Skin of body (tissue), 2 donors: ENCODE data around the gene MIER2. TPM values are rescaled to one million over a fixed set of nuclear protein-coding genes. Genes with fewer than 3 reads are reported as not detected.

Experiments
- DNase-seq: peaks from one replicate; lab custom pipeline; 2025; lab: John Stamatoyannopoulos, UW
- total RNA-seq: library from RNA; depleted of rRNA; stranded (reverse); fragments of >200 nt; gene quantifications from one replicate; pipeline ENCODE4 v1.2.3, GENCODE V29; 2014

MIER2 gene
- total RNA-seq, 1 donor from 2014 or later = 12.2 TPM

DNA sequence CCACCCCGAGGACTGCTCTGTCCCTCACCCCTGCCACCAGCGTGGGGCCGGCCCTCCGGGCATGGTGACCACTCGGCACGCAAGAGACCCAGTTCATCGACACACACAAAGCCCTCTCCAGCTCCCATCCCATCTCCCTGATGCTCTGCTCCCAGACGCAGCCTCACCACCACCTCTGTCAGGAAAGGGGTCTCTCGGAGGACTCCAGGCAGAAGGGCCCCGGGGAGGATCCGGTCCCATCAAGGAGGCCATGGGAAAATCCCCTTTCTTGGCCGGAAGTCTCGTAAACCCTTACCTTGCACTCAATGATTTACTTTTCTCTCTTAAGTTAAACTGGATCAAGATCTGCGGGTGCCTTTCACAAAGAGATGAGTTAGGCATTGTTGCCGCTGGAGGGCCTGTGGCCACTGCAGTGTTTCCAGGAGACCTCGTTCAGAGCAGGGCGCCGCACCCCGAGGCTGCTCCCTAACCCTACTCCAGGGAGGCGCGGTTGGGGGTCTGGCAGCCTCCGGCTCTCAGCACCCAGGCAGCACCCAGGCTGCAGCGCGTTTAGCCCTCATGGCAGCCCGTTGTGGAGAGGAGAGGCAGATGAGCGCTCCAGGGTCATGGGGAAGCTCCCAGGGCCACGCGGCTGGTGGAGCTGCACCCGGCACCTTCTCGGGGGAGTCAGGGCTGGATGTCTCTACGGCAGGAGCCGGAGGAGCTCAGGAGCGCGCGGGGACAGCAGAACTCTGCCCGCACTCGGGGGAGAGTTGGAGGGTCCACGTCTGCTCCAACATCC, 33.4 kb upstream of the MIER2 start:
- no peak for DNase-seq

DNA sequence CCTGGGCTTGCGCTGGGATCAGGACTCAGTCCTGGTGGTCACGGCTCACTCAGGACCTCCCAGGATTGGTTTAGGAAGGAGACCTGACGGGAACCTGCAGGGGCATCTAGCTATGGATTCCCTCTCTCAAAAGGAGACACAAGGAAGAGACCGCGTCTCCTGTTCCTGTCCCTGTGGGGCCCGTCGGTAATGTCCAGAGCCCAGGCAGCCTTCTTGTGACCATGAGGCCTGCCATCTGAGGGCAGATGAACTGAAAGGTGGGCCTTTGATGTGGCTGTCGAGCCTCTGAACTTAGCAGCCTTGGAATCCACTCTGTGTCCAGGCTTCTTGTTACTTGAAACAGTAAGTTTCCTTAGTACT, 31.5 kb upstream of the MIER2 start:
- DNase-seq = no peak

DNA sequence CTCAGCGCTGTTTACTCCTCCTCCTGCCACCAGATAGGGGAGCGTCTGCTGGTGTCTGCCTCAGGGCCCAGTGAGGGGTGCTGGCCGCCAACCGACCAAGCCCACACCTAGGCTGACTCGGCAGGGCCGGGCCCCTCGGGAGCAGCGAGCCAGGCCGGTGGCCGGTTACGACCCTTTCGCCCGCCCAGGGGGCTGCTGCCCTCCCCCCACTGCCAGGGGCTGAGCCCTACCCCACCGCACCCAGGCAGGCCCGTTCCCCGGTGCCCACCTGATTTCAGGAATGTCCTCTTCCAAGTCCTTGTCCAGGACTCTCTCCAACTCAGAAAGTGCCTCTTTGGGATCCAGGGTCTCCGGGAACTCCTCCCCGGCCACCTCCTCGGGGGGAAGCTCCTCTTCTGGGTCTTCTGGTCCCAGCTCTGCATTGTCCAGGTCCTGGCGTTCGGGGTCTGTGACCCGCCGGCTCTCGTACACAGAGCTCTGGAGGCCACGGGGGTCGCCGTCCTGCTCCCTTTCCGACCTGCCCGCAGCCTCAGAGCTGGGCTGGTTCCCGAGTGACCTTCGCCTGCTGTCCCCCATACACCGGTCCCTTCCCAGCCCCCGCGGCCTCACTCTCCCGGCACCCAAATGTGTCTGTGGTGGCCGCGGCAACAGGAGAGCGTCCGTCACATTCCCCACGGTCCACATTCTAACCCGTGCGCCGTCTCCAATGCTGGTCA, 31.0 kb upstream of the MIER2 start:
- no peak for DNase-seq

DNA sequence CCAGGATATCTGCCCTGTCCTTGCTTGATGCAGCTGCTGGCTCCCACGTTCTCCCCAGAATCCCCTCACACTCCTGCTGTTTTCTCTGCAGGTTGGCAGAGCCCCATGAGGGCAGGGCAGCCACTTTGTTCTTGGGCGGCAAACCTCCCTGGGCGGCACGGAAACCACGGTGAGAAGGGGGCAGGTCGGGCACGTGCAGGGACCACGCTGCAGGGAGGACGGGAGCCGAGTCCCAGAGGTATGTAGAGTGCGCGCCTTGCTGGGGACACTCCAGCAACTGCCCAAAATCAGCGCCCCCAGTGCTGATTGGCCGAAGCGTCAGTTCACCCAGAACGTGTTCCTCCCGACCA, 30.3 kb upstream of the MIER2 start:
- no peak for DNase-seq

DNA sequence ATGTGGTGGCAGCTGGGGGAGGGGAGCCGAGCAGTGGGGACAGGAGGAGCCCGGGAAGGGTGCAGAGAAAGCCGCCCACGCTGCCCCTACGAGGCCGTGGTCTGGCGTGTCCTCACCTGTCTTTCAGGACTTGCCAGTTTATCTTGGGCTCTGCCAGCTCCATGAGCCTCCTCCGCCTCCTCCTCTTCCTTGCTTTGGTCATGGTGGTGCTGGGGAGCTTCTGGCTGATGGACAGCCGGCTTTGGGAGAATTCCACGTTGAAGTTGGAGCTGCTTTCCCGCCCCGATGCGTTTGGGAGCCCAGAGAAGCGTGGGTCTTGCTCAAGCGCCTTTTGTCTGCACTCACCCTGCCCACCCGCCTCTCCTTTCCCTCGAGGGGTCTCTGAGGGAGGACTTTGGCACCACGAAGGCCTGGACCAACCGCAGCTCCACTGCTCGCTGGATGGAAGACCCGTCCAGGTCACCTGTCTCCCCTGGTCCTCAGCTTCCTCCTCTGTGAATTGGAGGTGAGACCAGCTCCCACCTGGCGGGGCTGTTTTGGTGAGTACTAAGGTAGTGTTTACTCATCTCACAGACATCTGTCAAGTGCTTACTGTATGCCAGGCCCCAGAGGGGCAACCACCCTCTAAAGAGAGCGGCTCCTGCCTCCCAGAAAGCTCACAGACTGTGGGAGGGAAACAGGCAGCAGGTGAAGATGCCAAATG, 29.7 kb upstream of the MIER2 start:
- no peak for DNase-seq

DNA sequence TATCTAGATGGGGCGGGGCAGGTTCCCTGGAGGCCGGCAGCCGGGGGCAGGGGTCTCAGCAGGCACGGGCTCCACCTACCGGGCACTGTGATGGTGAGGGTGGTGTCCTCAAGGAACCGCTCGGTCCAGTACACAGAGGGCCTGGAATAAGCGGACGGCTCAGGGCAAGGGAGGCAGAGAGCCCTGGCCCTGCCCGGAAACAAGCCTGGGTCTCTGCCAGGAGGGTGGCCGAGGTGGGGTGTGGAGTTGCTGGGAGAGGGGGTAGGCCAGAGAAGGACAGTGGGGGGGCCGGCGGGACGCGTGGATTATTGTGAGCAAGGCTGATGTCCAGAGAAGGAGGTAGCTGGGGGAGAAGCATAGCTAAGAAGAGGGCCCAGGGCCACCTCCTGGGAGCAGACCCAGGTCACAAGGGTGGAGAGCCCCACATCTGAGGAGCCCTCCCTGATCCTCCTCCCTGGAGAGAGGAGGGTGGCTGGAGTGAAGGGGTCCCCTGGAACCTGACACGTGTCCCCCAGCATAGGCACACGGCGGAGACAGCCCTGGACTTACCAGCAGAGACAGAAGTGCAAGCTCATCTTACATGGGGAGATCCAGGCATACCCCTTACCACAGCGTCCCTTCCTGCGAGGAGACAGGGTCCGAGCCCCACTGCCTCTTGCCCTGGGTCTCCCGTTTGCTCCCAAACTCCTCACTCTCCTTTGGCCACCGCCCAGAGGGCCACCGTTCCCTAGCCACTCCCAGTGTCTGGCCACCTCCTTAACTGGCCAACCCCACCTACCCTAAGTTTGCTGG, 29.0 kb upstream of the MIER2 start:
- no peak for DNase-seq

DNA sequence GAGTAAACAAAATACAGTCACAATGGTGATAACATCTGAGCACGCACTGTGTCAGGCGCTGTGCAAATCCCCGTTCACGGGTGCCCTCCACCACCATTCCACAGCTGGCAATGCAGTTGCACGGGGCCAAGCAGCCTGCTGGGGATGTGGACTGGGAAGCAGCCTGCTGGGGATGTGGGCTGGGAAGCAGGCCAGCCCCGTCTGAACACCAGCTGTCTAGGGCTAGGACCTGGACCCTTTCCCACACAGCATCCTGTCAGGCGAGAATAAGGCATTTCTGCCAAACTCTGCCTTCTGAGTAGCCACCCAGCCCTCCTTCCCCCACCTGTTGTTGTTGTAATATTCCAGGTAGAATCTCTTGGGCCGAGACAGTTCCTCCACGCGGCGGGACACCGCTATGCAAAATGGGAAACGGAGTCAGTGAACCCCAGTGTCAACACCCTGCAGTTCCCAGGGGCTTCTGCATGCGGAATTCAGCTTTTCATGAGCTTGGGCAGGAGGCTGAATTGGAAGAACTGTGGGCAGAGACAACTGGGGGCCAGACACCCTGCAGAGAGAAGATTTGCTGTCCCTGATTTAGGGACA, 27.8 kb upstream of the MIER2 start:
- DNase-seq = peak; percentile 62

DNA sequence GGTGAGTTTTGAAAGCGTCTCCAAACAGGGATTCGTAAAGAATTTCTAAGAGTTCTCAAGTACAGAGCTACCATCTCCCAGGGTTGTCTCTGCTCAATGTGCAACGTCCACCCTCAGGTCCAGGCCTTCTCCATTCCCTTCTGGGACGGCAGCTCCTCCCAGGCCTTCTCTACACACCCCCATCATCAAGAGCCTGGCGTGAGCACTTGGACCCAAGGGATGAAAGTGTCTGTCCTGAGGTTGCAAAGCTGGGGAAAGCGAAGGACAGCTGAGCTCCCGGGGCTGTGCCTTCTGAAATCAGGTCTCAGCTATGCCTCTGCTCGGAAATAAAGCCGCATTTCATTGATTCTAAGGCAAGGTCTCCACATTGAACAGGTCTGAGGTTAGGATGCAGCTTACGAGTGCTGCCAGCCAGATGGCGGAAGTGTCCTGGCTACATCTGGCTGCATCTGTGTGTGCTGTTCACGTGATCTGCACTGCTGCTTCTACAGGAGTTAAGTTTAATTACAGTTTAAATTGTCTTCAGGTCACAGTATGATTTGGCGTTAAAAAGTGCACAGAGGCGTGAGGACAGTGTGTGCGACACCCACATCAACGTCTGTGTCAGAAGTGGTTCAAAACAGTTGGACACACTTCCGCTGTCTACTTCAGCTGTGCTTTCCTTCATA, 27.0 kb upstream of the MIER2 start:
- no peak for DNase-seq

DNA sequence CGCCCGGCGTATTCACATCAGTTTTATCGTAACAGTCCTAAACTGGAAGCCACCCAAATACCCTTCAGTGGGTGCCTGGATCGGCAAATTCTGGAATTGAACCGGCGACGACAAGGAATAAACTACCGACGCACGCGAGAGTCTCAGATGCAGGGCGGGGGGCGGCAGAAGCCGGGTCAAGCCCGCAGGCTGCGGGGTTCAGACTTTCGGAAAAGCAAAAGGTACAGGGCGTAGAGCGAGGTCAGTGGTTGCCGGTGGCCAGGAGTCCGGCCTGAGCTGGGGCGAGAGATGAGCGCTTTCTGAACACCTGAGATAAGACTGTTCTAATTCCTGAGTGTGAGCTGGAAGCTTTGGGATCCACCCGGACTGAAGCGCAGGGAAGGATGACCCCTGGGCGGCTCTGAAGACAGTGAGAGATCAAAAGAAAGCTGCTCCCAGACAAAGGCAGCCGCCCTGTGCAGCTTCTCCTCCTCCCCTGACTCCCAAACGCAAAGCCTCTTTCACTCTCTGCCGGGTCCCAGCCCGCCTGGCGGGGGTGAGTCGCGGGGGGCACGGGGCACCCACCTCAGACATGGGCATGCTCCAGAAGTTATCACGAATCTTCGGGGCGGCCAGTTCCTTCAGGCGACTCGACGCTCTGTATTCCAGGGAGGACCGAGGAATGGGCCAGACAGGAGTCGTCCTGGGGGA, 26.2 kb upstream of the MIER2 start:
- DNase-seq = no peak

DNA sequence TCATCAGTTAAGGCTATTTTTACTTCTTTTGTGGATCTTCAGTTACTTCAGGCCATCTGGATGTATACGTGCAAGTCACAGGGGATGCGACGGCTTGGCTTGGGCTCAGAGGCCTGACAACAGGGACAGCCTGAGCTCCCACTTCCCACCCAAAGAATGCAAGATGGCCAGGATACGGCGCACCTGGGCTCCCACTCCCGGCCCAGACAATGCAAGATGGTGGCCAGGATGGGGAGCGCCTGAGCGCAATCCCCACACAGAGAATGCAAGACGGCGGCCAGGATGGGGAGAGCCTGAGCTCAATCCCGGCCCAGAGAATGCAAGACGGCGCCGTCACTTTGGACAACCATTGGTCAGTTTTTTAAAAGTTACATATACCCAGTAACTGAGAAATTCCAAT, 25.3 kb upstream of the MIER2 start:
- no peak for DNase-seq

DNA sequence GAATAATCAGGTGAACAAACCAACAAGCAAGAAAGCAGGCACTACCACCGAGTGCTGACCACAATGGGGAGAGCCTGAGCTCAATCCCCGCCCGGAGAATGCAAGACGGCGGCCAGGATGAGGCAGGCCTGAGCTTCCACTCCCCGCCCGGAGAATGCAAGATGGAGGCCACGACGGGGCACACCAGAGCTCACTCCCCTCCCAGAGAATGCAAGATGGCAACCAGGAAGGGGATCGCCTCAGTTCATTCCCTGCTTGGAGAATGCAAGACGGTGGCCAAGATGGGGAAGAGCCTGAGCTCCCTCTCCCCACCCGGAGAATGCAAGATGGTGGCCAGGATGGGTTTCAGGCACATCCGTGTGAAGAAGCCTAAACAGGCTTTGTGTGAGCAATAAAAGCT, 24.7 kb upstream of the MIER2 start:
- no peak for DNase-seq

DNA sequence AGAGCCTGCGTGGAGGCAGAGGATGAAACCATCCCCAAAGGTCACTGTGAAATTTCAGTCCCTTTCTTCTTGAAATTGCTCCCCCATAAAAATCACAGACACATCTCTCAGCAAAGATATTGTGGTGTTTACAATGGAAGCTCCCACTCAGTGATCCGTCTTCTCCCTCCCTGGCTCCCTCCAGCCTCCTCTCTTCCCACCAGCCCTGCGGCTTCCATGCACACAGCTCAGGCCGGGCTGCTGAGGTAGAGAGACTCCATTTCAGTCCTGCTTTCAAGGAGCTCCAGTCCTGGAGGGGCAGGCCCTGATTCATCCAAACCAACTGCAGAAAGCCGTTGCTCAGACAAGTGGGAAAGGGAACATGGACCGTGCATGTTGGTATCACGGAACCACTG, 24.0 kb upstream of the MIER2 start:
- no peak for DNase-seq

DNA sequence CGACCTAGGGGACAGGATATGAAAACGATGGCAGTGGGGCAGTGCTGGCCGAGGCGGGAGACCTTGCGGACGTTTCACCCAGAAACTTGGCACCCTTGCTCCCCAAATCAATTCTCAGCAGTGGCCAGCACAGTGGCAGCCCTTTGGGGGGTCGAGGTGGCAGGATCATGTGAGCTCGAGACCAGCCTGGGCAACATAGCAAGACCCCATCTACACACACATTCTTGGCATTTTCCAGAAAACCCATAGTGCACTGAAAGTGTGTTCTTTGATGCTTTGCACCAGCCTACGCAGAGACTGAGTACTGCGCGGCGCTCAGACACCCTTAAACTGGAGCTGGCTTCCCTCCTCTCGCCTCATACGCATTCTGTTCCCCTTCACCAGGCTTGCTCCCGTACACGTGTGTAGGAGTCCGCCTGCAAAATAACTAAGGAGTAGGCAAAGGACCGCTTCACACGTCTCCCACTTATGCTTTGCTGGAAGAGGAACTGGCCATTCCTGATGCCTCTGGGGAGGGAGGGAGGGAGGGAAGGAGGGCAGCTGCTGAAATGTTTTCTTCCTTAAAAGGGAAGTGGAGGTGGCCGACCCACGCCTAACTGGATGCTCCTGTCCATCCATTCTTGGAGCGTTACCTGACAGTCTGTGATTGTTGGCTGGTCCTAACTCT, 23.5 kb upstream of the MIER2 start:
- DNase-seq = no peak

DNA sequence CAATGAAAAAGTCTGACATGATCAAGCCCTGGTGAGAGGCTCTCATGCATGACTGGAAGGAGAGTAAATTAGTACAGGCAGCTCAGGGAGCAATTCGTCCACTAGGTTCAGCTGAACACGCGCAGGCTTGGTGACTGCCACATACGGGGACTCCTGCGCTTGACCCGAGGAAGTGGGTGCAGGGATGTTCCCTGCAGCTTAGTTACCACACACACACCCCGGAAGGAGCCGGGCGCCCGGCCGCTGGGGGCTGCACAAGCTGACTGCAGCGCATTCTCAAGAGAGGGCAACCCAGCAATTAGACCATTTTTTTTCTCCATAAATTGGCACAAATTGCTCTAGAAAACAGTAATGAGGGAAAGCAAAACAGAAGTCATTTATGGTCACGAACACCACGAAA, 23.0 kb upstream of the MIER2 start:
- no peak for DNase-seq

DNA sequence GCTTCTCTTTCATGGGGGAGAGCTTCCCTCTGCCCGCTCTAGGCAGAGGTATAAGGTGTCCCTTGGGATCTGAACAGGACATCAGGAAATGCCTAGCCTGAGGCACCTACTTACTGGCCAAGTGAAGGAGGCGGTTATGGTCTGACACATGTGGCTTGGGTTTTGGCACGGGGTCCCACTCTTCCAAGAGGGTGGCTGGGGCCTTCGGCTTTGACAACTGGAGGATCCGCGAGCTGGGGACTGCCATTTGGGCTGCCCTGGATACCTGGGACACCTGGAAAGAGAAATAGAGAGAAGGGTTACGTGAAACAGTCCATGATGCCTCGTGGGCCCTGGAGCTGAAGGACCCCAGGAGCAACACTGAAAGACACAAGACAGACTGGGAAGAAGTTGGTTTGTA, 22.4 kb upstream of the MIER2 start:
- no peak for DNase-seq

DNA sequence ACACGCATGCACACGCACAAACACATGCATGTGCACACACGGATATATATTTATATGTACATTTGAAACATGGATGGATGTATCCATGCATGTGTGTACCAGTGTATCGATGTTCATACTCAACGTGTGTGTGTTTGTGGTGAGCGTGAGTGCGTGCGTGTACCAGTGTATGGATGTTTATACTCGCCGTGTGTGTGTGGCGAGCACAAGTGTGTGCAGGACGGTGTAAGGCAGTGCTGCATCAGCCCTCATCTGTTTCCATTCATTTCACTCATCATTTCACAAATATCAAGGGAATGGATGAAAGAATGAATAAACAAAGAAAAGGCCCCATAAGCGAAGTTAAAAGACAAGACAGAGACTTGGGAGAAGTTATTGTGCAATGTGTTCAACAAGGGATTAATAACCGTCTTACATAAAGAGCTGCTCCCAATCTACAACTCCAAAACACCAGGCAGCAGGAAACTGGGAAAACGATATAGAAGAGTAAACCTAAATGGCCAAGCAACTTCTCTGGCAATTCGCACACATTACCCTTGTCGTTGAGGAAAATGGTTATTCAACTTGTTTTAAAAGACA, 21.7 kb upstream of the MIER2 start:
- no peak for DNase-seq

DNA sequence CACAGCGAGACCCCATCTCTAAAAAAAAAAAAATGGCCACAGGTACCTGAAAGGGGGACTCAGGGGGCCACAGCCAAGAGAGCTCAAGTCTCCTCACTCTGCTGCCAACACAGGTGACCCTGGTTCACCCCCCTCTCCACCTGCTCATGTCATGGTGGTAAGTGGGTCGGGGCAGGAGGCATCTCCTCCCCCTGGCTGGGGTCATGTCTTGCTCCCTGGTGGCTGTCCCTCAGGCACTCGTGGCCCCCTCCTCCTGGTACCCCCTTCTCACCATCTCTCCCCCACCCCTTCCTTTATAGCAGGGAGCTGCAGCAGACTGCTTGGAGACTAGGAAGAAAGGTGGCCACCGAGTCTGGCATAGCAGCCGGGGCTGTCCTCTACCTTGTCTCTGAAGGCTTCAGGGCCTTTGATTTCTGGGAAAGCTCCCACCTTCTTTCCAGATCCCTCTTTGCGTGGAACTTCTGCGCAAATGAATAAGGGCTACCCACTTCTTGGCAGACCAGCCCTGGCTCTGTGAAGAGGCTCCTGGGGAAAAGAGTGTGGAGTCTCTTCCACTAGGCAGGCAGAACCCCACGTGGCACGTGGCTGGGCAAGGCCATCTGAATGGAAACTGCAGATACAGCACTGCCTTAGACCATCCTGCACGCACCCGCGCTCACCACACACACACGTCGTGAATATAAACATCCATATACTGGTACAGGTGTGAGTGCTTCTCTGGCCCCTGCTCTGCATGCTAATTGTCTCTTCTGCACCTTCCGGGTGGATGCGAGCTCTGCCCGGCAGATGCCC, 20.1 kb upstream of the MIER2 start:
- DNase-seq = no peak

DNA sequence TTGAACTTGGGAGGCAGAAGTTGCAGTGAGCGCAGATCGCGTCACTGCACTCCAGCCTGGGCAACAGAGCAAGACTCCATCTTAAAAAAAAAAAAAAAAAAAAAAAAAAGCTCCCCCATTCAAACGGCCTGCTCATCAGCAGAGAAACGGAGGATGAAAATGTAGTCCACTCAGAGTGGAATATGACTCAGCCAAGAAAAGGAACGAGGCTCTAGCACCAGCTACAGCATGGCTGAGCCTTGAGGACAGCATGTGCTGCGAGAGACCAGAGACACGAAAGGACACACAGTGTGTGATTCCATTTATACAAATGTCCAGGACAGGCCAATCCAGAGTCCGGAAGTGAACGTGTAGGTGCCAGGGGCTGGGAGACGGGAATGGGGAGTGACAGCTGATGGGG, 18.1 kb upstream of the MIER2 start:
- DNase-seq = no peak

DNA sequence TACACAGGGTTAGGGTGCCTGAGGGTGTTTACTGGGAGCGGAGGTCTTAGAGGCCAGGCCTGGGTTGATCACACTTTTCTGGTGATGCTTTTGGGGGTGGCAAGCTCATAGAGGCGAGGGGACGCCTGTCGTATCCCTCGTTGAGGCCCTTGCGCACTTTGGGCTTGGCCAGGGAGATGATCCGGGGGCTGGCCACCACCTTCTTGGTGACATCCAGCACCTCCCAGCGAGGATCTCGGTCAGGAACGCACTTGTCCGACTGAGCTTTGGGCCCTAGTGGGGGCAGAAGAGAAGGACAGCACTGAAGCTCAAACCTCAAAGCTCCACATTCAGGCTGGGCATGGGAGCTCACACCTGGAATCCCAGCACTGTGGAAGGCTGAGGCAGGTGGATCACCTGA, 17.6 kb upstream of the MIER2 start:
- DNase-seq = no peak
